ENCODE measurements around the gene WDR6. TPM values are rescaled to one million over a fixed set of nuclear protein-coding genes. Genes with fewer than 3 reads are reported as not detected.
A peak's percentile ranks its signal among the peaks of the same experiment; 100 is the strongest.

Gene WDR6
- total RNA-seq, 1 experiment from 2014 or later, result 112 TPM

DNA sequence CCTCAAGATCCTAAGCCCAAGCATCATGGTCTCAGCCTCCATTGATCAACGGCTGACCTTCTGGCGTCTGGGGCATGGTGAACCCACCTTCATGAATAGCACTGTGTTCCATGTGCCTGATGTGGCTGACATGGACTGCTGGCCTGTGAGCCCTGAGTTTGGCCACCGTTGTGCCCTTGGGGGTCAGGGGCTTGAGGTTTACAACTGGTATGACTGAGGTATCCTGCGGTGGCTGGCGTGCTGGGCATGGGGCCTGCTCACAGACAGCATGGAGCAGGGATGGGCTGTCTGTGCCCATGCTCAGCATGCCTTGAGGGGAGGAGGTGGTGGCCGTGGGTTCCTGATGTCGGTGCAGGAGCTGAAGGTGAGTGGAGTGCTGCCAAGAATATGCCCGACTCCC, 7.9 kb downstream of the WDR6 start:
- Mint-ChIP-seq H3K4me1 (ENCODE audit: insufficient read depth, unreplicated experiment) (no peaks in the 10 kb centered on the region), H3K36me3 (ENCODE audit: insufficient read depth, unreplicated experiment) (peaks cover 73% of the 10 kb centered on the region), H3K9me3 (ENCODE audit: unreplicated experiment) (no peaks in the 10 kb centered on the region), H3K4me3 (ENCODE audit: unreplicated experiment) (no peak overlapping the region), H3K27ac (ENCODE audit: low read depth, unreplicated experiment) (no peak overlapping the region), H3K27me3 (ENCODE audit: insufficient read depth, unreplicated experiment) (no peaks in the 10 kb centered on the region)
- TF ChIP-seq CTCF (IDR thresholded peaks at IDR 0.05; ENCODE audit: unreplicated experiment), result no peak
- intact Hi-C loops (cut with micrococcal nuclease), result loop anchor here (2.0 kb wide), 1 partner anchor 26 kb away; no protein-coding TSS in a partner anchor
- no peak for DNase-seq (ENCODE audit: unreplicated experiment)
- CTCF ChIA-PET, result interaction anchor here (1.1 to 2.3 kb wide), 3 partner anchors 26 to 29 kb away, joined by 3 to 16 read pairs (median 7); partner anchors contain the start of gene P4HTM
- POLR2A ChIA-PET, result interaction anchor here (1.1 to 3.5 kb wide), 2 partner anchors 8 to 24 kb away, joined by 9 to 15 read pairs; partner anchors contain the start of genes P4HTM and WDR6
- BruUV-seq (replicated peaks), result no TSS peak

- peaks cover 66% of the 10 kb centered on the region for H3K36me3 Mint-ChIP-seq (ENCODE audit: insufficient read depth, unreplicated experiment)
These were observed 8.6 kb downstream of the WDR6 start for GRCh38 chr3:49015765-49016164.

DNA sequence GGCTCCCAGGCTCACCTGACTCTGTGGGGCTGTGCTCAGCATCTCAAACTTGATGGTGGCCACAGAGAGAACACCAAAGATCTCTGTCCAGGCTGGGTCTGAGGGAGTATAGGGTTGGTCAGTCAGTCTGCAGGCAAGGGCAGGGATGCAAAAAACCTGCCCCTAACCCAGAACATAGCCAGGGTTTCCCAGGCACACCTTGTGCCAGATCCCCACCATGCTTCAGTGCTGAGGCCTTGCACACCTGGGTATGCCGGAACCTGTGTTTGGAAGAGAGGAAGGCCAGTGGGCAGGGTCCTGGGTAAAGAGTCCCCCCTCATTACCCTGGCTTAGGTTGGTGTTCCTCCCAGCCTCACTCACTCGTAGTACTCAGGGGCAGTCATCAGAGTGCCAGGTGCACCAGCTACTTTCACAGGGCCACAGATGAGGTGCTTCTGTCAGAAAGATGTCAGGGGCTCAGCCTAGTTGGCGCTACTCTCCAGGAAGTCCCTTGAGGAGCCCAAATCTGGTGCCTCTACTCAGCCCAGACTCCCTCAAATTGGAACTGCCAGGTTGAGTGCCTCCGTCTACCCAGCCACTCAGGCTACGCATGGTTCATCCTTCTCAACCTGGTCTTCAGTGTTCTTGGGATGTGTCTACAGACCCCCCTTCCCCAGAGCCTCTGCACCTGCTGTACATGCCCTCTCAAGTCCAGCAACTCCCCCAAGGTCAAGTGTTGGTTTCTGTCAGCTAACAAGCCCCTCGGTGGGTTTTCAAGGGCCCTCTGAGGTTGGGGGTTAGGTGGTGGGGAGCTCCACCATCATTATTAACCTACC, 9.4 kb downstream of the WDR6 start:
- Mint-ChIP-seq H3K9me3 (ENCODE audit: unreplicated experiment) (no peaks in the 10 kb centered on the region), H3K27me3 (ENCODE audit: insufficient read depth, unreplicated experiment) (no peaks in the 10 kb centered on the region), H3K36me3 (ENCODE audit: insufficient read depth, unreplicated experiment) (peaks cover 64% of the 10 kb centered on the region), H3K4me3 (ENCODE audit: unreplicated experiment) (peak overlapping the region; percentile 89), H3K4me1 (ENCODE audit: insufficient read depth, unreplicated experiment) (no peaks in the 10 kb centered on the region), H3K27ac (ENCODE audit: low read depth, unreplicated experiment) (no peak overlapping the region)
- CTCF ChIA-PET, result interaction anchor here (0.6 to 2.4 kb wide), 4 partner anchors 9 to 456 kb away, joined by 3 to 7 read pairs (median 4); no protein-coding TSS in a partner anchor
- no peak for TF ChIP-seq CTCF (IDR thresholded peaks at IDR 0.05; ENCODE audit: unreplicated experiment)
- BruUV-seq (replicated peaks), result no TSS peak
- no peak for DNase-seq (ENCODE audit: unreplicated experiment)
- intact Hi-C loops (cut with micrococcal nuclease), result no loop called here
- POLR2A ChIA-PET, result interaction anchor here (0.7 to 9.9 kb wide), 11 partner anchors 8 to 454 kb away, joined by 3 to 251 read pairs (median 5); partner anchors contain the start of genes DAG1, IMPDH2, P4HTM and QRICH1

More at GRCh38 chr3:49015765-49016164, 8.6 kb downstream of the WDR6 start:
- no peaks in the 10 kb centered on the region for H3K27me3 Mint-ChIP-seq (ENCODE audit: insufficient read depth, unreplicated experiment)
- DNase-seq (ENCODE audit: unreplicated experiment), result no peak
- no peak overlapping the region for H3K27ac Mint-ChIP-seq (ENCODE audit: low read depth, unreplicated experiment)
- ChIA-PET CTCF (interaction anchor here (0.6 to 2.4 kb wide), 2 partner anchors 28 to 457 kb away, joined by 4 to 7 read pairs; no protein-coding TSS in a partner anchor), POLR2A (interaction anchor here (1.1 to 3.5 kb wide), 2 partner anchors 8 to 25 kb away, joined by 9 to 15 read pairs; partner anchors contain the start of genes P4HTM and WDR6)
- intact Hi-C loops (cut with micrococcal nuclease), result loop anchor here (2.0 kb wide), 1 partner anchor 27 kb away; no protein-coding TSS in a partner anchor
- no peak for TF ChIP-seq CTCF (IDR thresholded peaks at IDR 0.05; ENCODE audit: unreplicated experiment)
- H3K4me1 Mint-ChIP-seq (ENCODE audit: insufficient read depth, unreplicated experiment), result no peaks in the 10 kb centered on the region
- no TSS peak for BruUV-seq (replicated peaks)
- H3K4me3 Mint-ChIP-seq (ENCODE audit: unreplicated experiment), result no peak overlapping the region
- no peaks in the 10 kb centered on the region for H3K9me3 Mint-ChIP-seq (ENCODE audit: unreplicated experiment)
